Esophagus (tissue), 2 donors: Measurements from ENCODE around the gene ACER2. TPM values are rescaled to one million over a fixed set of nuclear protein-coding genes. Genes with fewer than 3 reads are reported as not detected.
A peak's percentile ranks its signal among the peaks of the same experiment; 100 is the strongest.
"Not testable (repeated sequence)": the region's sequence is repeated elsewhere in the genome, so short reads cannot be mapped to it uniquely, and the experiment has no call there.

Experiments used
- H3K27ac ChIP-seq, 2 donors: one replicate each; pipeline ENCODE4 v1.5.1; 2013; ENCODE audit warnings: low read depth in 2 of 2, mild to moderate bottlenecking in 2 of 2, inconsistent platforms in 1 of 2, low read length in 1 of 2, moderate library complexity in 1 of 2
- H3K27me3 ChIP-seq, 2 donors: one replicate each; pipeline ENCODE4 v1.6.1; 2013; ENCODE audit warnings: low read length in 2 of 2, control low read depth in 1 of 2, mild to moderate bottlenecking in 1 of 2; ENCODE audit not compliant: insufficient read depth in 2 of 2, control insufficient read depth in 1 of 2
- H3K36me3 ChIP-seq, 2 donors: one replicate each; pipeline ENCODE4 v1.6.1; 2013; ENCODE audit warnings: low read length in 1 of 2; ENCODE audit not compliant: control insufficient read depth in 2 of 2, insufficient read depth in 2 of 2
- H3K4me1 ChIP-seq, 2 donors: one replicate each; pipeline ENCODE4 v1.6.1; 2013; ENCODE audit warnings: low read length in 1 of 2; ENCODE audit not compliant: control insufficient read depth in 2 of 2, insufficient read depth in 2 of 2
- H3K4me3 ChIP-seq, 2 donors: one replicate each; pipeline ENCODE4 v1.5.1; 2013; ENCODE audit warnings: low read length in 2 of 2, mild to moderate bottlenecking in 2 of 2, low read depth in 1 of 2, moderate library complexity in 1 of 2
- H3K9me3 ChIP-seq, 2 donors: one replicate each; pipeline ENCODE4 v1.6.1; 2013; ENCODE audit warnings: mild to moderate bottlenecking in 2 of 2, low read depth in 1 of 2, low read length in 1 of 2, moderate library complexity in 1 of 2; ENCODE audit not compliant: control insufficient read depth in 2 of 2, insufficient read depth in 1 of 2
- WGBS, 2 donors: extraction: QIAGEN DNeasy Blood & Tissue Kit; methylation state at CpG; one replicate each; pipeline ENCODE4 v1.1.7; 2013; 5-methylcytosine and 5-hydroxymethylcytosine counted together
- polyA plus RNA-seq, 2 donors: library from polyadenylated mRNA; stranded (reverse); fragments of 200-250 nt; gene quantifications; one replicate each; pipeline ENCODE4 v1.2.3, GENCODE V29; 2013
- donor health status: healthy with polysubstance abuse.
- donor health status: Bipolar disorder and iron deficiency.

The ACER2 gene
- polyA plus RNA-seq, 2 donors, result 0.39 to 0.73 TPM

GRCh38 chr9:19420877-19421276 lies 12.1 kb downstream of the ACER2 start:
- Histone ChIP-seq H3K27me3 (no peaks in the 10 kb centered on the region), H3K36me3 (no peaks in the 10 kb centered on the region), H3K9me3 (no peaks in the 10 kb centered on the region), H3K4me1 (no peaks in the 10 kb centered on the region), H3K4me3 (no peak overlapping the region), H3K27ac (no peak overlapping the region)
- 86 to 88% methylated on average over 1 of the region's 1 CpG for WGBS, 2 donors

- Histone ChIP-seq H3K9me3 (no peaks in the 10 kb centered on the region), H3K27ac (no peak overlapping the region), H3K27me3 (no peaks in the 10 kb centered on the region), H3K36me3 (no peaks in the 10 kb centered on the region), H3K4me1 (no peaks in the 10 kb centered on the region), H3K4me3 (no peak overlapping the region)
- whole genome bisulfite sequencing, 2 donors, result 83 to 87% methylated on average over 3 of the region's 3 CpGs
Observed at GRCh38 chr9:19423163-19423562, 14.4 kb downstream of the ACER2 start.

GRCh38 chr9:19424176-19424779 lies 15.5 kb downstream of the ACER2 start:
- 64 to 69% methylated on average over 3 of the region's 3 CpGs for WGBS, 2 donors
- no peaks in the 10 kb centered on the region for H3K36me3 ChIP-seq
- no peaks in the 10 kb centered on the region for H3K27me3 ChIP-seq
- no peak overlapping the region for H3K27ac ChIP-seq
- H3K4me3 ChIP-seq, result no peak overlapping the region
- H3K4me1 ChIP-seq, result no peaks in the 10 kb centered on the region
- no peaks in the 10 kb centered on the region for H3K9me3 ChIP-seq

GRCh38 chr9:19429595-19429994 lies 20.8 kb downstream of the ACER2 start:
- Histone ChIP-seq H3K36me3 (no peaks in the 10 kb centered on the region), H3K27me3 (no peaks in the 10 kb centered on the region), H3K27ac (no peak overlapping the region), H3K4me1 (peaks cover 0 to 4% of the 10 kb centered on the region in 2 donors), H3K9me3 (no peaks in the 10 kb centered on the region), H3K4me3 (no peak overlapping the region)
- WGBS, 2 donors, result 81 to 84% methylated on average over 2 of the region's 2 CpGs

- H3K4me1 ChIP-seq, result peaks cover 0 to 4% of the 10 kb centered on the region in 2 donors
- 85 to 87% methylated on average over 2 of the region's 2 CpGs for WGBS, 2 donors
- H3K27me3 ChIP-seq, result no peaks in the 10 kb centered on the region
- no peaks in the 10 kb centered on the region for H3K36me3 ChIP-seq
- H3K9me3 ChIP-seq, result no peaks in the 10 kb centered on the region
- no peak overlapping the region for H3K4me3 ChIP-seq
- H3K27ac ChIP-seq, result no peak overlapping the region
Observed at GRCh38 chr9:19430201-19430760, 21.5 kb downstream of the ACER2 start.

- WGBS, 2 donors, result 40 to 50% methylated on average over 14 of the region's 14 CpGs
Observed at GRCh38 chr9:19431361-19432171, 22.8 kb downstream of the ACER2 start.

GRCh38 chr9:19432473-19432872 lies 23.7 kb downstream of the ACER2 start:
- H3K27ac ChIP-seq, result no peak overlapping the region
- no peaks in the 10 kb centered on the region for H3K9me3 ChIP-seq
- no peaks in the 10 kb centered on the region for H3K36me3 ChIP-seq
- peaks cover 0 to 4% of the 10 kb centered on the region in 2 donors for H3K4me1 ChIP-seq
- no peak overlapping the region for H3K4me3 ChIP-seq
- H3K27me3 ChIP-seq, result no peaks in the 10 kb centered on the region

More at GRCh38 chr9:19431361-19432171, 22.8 kb downstream of the ACER2 start:
- no peak overlapping the region for H3K4me3 ChIP-seq
- H3K27ac ChIP-seq, result peak overlapping the region in 1 of 2 donors; percentile 3
- H3K27me3 ChIP-seq, result no peaks in the 10 kb centered on the region
- H3K36me3 ChIP-seq, result no peaks in the 10 kb centered on the region
- H3K9me3 ChIP-seq, result no peaks in the 10 kb centered on the region
- H3K4me1 ChIP-seq, result peaks cover 0 to 4% of the 10 kb centered on the region in 2 donors

GRCh38 chr9:19433729-19434128 lies 24.9 kb downstream of the ACER2 start:
- H3K4me1 ChIP-seq, H3K27ac ChIP-seq, H3K9me3 ChIP-seq, H3K27me3 ChIP-seq, H3K4me3 ChIP-seq, H3K36me3 ChIP-seq: not testable (repeated sequence)
- 87 to 97% methylated on average over 3 to 35 of the region's 35 CpGs for WGBS, 2 donors

GRCh38 chr9:19440376-19440775 lies 31.6 kb downstream of the ACER2 start:
- H3K27ac ChIP-seq, result no peak overlapping the region
- no peaks in the 10 kb centered on the region for H3K27me3 ChIP-seq
- peaks cover 0 to 4% of the 10 kb centered on the region in 2 donors for H3K36me3 ChIP-seq
- H3K4me1 ChIP-seq, result no peaks in the 10 kb centered on the region
- H3K4me3 ChIP-seq, result no peak overlapping the region
- no peaks in the 10 kb centered on the region for H3K9me3 ChIP-seq
- WGBS, 2 donors, result 91 to 97% methylated on average over 1 of the region's 1 CpG
